ENCODE results near the gene PRELID3B. TPM values are rescaled to one million over a fixed set of nuclear protein-coding genes. Genes with fewer than 3 reads are reported as not detected.

Gene PRELID3B
- total RNA-seq, 4 donors from 2014 or later: 19.2 to 34.5 (median 23.1) TPM

DNA sequence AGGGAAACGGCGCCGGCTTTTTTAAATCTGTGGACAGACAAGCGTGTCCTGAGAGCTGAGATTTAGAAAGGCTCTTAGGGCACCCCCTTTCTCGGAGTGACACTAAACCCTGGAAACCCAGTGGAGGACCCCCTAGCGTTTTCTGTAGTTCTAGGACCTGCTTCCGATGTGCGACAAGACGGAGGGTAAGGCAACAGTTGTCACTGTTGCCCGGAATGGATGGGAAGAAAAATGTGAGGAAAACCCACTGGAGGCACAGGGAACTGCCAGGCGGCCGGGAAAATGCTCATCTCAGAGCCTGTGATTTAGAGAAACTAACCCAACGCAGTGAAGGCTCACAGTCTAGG, 9.9 kb downstream of the PRELID3B start:
- no peak for DNase-seq (ENCODE audit: low spot score in 2 of 2)
- no peaks in the 10 kb centered on the region for H3K27me3 ChIP-seq
- TF ChIP-seq EP300 (IDR thresholded peaks at IDR 0.05) (no peak), POLR2A (IDR thresholded peaks at IDR 0.05) (no peak)
- TF ChIP-seq, protein P1, sequence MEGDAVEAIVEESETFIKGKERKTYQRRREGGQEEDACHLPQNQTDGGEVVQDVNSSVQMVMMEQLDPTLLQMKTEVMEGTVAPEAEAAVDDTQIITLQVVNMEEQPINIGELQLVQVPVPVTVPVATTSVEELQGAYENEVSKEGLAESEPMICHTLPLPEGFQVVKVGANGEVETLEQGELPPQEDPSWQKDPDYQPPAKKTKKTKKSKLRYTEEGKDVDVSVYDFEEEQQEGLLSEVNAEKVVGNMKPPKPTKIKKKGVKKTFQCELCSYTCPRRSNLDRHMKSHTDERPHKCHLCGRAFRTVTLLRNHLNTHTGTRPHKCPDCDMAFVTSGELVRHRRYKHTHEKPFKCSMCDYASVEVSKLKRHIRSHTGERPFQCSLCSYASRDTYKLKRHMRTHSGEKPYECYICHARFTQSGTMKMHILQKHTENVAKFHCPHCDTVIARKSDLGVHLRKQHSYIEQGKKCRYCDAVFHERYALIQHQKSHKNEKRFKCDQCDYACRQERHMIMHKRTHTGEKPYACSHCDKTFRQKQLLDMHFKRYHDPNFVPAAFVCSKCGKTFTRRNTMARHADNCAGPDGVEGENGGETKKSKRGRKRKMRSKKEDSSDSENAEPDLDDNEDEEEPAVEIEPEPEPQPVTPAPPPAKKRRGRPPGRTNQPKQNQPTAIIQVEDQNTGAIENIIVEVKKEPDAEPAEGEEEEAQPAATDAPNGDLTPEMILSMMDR (IDR thresholded peaks at IDR 0.05): peak in 2 of 5 experiments; percentile 31 to 39
- H3K36me3 ChIP-seq: peaks cover 0 to 48% (median 8%) of the 10 kb centered on the region in 3 donors
- H3K27ac ChIP-seq: peak overlapping the region; percentile 75 to 91 (median 83)
- peak overlapping the region; percentile 84 to 89 (median 87) for H3K4me3 ChIP-seq
- no peaks in the 10 kb centered on the region for H3K9me3 ChIP-seq
- H3K4me1 ChIP-seq: peaks cover 0 to 48% (median 36%) of the 10 kb centered on the region in 4 donors
- 0 to 1% methylated on average over 13 of the region's 13 CpGs for WGBS, 2 donors

DNA sequence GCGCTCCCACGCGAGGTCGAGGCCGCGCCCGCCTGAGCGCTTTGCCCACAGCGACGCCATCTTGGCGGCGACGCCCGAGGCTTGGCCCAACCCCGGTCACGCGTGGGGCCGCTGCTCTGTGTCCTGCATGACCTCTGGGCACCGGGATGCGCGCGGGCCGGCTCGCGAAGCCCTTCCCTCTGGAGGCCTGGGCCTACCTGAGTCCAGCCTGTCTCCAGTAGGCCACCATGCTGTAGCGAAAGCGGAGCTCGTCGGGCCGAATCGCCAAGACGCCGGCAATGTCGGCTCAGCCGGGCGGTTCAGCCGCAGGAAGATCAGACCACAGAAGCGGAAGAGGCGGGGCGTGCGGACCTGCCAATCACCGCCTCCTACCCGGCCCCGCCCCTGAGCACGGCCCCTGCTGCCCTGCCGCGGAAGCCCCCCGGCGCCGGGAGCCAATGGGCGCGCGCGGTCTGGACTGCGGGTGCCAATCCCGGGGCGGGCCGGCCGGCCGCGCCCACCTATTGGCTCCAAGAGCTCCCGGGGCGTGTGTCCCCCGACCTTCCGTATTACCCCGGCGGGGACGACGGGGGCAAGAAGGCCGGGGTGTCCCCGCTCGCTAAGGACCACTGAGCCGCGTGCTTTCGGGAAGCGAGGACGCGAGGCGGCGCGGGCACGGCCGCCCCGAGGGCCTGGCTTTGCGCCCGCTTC, 10.4 kb downstream of the PRELID3B start, which contains the start of gene ATP5F1E:
Gene ATP5F1E (minus strand): TSS at position 313 of the 690 bp plus-strand sequence. CDS start 84 bp downstream, at position 229.
- DNase-seq (ENCODE audit: low spot score in 2 of 2): peak; percentile 92 to 94
- Histone ChIP-seq H3K4me1 (peaks cover 0 to 53% (median 41%) of the 10 kb centered on the region in 4 donors), H3K9me3 (no peaks in the 10 kb centered on the region), H3K27ac (peak within 1 kb of the TSS; percentile 79 to 92 (median 89)), H3K36me3 (peaks cover 0 to 48% (median 13%) of the 10 kb centered on the region in 3 donors), H3K4me3 (peak within 1 kb of the TSS; percentile 84 to 89 (median 87)), H3K27me3 (no peaks in the 10 kb centered on the region)
- WGBS, 2 donors: 0% methylated on average over 28 to 56 of the region's 86 CpGs
- TF ChIP-seq, protein P1 (IDR thresholded peaks at IDR 0.05): peak in 1 of 5 experiments; percentile 53
- TF ChIP-seq EP300 (IDR thresholded peaks at IDR 0.05) (peak in 1 of 2 donors; percentile 91), POLR2A (IDR thresholded peaks at IDR 0.05) (peak; percentile 85 to 90)

DNA sequence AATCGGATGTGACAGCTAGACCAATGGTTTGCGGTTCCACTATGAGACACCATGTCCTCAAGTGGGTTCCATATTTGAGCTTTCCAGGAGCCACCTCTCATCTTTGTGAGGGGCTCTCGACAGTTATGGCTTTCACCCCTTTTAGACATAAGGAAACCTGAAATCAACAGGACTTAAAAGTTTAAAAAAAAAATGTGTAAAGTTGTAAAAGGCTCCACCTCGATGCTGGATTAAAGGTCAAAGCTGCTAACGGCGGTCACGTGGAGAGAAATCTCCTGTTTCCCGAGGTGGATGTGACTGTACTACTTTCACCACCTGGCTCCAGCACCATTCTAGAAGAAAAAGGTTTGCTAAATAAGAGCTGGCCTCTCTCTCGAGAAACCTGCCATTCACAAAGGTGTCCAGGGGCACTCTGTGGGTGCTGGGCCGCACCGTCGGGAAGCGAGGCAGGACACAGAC, 11.0 kb downstream of the PRELID3B start:
- peaks cover 0 to 59% (median 44%) of the 10 kb centered on the region in 4 donors for H3K4me1 ChIP-seq
- TF ChIP-seq POLR2A (IDR thresholded peaks at IDR 0.05) (no peak), EP300 (IDR thresholded peaks at IDR 0.05) (no peak)
- TF ChIP-seq, protein P1 (IDR thresholded peaks at IDR 0.05): no peak
- H3K27ac ChIP-seq: peak overlapping the region; percentile 79 to 92 (median 89)
- peak overlapping the region; percentile 84 to 89 (median 87) for H3K4me3 ChIP-seq
- DNase-seq (ENCODE audit: low spot score in 2 of 2): no peak
- H3K9me3 ChIP-seq: no peaks in the 10 kb centered on the region
- 14 to 18% methylated on average over 12 to 13 of the region's 13 CpGs for WGBS, 2 donors
- H3K27me3 ChIP-seq: no peaks in the 10 kb centered on the region
- H3K36me3 ChIP-seq: peaks cover 0 to 46% (median 15%) of the 10 kb centered on the region in 3 donors

DNA sequence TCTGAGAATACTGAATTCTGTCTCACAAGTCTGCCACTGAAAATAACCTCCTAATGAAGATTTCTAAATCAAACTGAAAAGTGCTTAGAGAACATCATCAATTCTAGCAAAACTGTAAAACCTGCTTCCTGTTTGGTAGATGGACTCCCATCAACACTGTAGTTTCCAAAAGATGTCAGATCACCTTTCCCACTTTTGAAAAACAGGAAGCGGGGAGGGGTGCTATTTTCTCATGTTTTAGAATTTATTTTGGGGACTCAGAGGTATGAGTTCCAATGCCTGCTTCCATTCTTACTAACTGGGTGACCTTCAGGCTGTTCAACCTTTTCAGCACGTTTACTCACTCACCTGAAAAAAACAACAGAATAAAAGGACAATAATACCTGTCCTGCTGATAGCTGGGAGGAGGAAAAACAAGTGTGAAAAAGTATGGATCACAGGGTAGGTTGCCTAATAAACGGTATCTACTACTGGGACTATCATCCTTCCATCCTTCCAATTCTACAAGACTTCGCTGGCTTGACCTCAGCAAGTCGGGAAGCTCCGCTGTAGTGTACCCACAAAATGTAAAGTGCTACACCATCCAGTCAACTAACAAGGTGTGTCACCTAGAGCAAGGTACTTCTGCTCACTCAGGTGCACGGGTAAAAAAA, 11.5 kb downstream of the PRELID3B start:
- Histone ChIP-seq H3K27ac (peak overlapping the region in 3 of 4 donors; percentile 87 to 92 (median 91)), H3K27me3 (no peaks in the 10 kb centered on the region), H3K4me3 (peak overlapping the region; percentile 84 to 89 (median 87)), H3K9me3 (no peaks in the 10 kb centered on the region), H3K4me1 (peaks cover 0 to 64% (median 45%) of the 10 kb centered on the region in 4 donors), H3K36me3 (peaks cover 0 to 43% (median 15%) of the 10 kb centered on the region in 3 donors)
- TF ChIP-seq POLR2A (IDR thresholded peaks at IDR 0.05): no peak
- TF ChIP-seq, protein P1 (IDR thresholded peaks at IDR 0.05): no peak
- no peak for TF ChIP-seq EP300 (IDR thresholded peaks at IDR 0.05)
- WGBS, 2 donors: 71 to 75% methylated on average over 7 of the region's 7 CpGs
- DNase-seq (ENCODE audit: low spot score in 2 of 2): no peak
